ENCODE measurements around the gene TRAF1. TPM values are rescaled to one million over a fixed set of nuclear protein-coding genes. Genes with fewer than 3 reads are reported as not detected.

Gene TRAF1
- total RNA-seq, 1 donor: 0.86 TPM

DNA sequence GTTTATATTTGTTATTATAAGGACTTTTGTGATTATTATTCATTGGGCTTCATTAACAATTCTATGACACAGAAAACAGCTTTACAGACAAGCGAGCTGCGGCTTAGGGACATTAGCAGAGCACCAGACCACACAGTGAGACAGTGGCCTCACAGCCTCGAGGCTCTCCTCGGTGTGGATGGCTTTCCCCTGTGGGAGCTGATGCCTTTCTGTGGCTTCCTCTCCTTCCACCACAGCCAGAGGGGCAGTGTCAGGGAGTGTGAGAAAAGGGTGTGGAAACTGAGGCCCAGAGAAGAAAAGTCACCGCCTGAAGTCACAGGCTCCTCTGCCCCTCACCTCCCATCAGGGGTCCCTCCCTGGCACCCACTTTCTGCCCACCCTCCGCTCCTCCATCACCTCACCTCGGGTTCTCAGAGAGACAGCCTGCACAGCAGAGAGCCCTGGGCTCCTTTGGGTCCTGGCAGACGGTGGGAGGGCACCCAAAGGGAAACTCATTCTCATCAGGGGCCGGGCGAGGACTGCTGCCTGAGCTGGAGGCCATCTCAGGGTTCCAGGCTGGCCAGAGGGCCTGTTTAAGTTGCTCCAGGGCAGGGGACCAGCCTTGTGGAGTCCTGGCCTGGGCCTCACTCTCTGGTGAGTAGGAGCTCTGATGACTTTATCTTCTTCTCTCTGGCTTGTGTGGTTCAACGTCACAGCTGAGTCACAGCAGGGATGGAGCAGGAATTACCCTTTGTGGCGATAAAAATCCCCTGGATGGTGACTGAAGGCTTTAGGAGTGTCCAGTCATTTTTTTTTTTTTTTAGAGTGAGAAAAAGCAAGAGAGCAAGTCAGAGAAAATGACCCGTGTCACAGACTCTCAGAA lies 830 bp downstream of the TRAF1 start:
- DNase-seq (ENCODE audit: low read depth): peak; percentile 78
- no peak overlapping the region for H3K4me3 ChIP-seq (ENCODE audit: low read depth, low read length)
- TF ChIP-seq CTCF (IDR thresholded peaks at IDR 0.05; ENCODE audit: insufficient read depth, low read depth, low read length): no peak

DNA sequence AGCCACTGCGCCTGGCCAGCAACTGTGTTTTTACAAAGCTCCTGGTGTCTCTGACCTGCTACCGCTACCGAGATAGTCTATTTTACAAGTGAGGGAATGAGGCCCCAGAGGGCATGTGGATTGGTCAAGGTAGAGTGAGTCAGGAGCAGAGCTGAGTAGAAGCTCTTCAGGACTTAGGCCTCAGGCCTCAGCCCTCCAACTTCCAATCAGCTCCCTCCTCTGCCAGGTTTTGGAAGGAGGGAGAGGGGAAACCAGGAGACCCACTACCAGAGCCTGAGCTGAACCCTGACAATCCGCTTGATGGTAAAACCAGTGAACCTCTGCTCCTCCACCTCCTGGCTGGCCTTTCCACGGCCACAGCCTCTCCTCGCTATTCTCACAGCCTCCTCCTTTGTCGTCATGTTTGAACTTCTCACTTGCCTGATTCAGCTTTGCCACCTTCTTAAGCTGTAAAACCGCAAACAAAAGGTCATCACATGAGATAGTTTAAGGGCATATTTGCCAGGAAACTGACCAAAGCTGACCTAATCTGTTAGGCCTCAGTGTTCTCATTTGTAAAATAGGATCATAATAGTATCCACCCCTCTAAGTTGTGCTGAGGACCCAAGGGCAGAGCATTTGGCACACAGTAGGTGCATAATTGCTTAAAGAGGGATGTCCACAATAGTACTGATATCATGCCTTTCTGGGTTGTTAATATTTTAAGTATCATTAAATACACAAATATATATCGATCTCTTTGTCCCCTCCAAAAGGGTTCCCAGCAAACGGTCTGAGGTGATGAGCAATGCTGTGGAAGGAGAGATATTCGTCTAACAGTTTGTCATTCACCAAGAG lies 1.7 kb downstream of the TRAF1 start:
- no peak for DNase-seq (ENCODE audit: low read depth)
- no peak overlapping the region for H3K4me3 ChIP-seq (ENCODE audit: low read depth, low read length)
- TF ChIP-seq CTCF (IDR thresholded peaks at IDR 0.05; ENCODE audit: insufficient read depth, low read depth, low read length): no peak

GRCh38 chr9:120923620-120924328 lies 2.8 kb downstream of the TRAF1 start:
- no peak overlapping the region for H3K4me3 ChIP-seq (ENCODE audit: low read depth, low read length)
- no peak for DNase-seq (ENCODE audit: low read depth)
- no peak for TF ChIP-seq CTCF (IDR thresholded peaks at IDR 0.05; ENCODE audit: insufficient read depth, low read depth, low read length)

- no peak for TF ChIP-seq CTCF (IDR thresholded peaks at IDR 0.05; ENCODE audit: insufficient read depth, low read depth, low read length)
- DNase-seq (ENCODE audit: low read depth): no peak
- H3K4me3 ChIP-seq (ENCODE audit: low read depth, low read length): no peak overlapping the region
Observed at GRCh38 chr9:120922404-120923195, 4.0 kb downstream of the TRAF1 start.

DNA sequence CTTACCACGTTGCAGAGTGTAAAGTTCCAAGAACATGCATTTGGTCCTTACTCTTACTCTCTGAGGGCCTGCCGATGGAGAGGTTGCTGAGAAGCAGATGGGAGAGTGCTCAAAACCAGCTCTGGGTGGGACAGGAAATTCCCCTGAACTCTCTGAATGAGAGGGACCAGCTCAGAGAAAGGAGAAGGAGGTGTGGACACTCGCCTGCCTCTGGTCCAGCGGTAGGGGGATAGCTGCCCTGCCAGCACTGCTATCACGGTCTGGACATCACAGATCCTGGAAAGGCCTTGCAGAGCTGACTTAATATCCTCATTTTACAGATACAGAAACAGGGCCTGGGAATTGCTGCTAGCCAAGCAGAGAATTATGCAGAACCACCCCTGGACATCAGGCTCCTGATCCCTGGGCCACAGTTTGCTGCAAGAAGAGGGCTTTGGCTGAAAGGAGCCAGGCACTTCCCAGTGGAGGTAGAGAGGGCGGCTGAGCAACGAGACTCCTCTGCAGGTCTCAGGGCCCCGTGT lies 4.9 kb downstream of the TRAF1 start:
- peak; percentile 10 for TF ChIP-seq CTCF (IDR thresholded peaks at IDR 0.05; ENCODE audit: insufficient read depth, low read depth, low read length)
- no peak overlapping the region for H3K4me3 ChIP-seq (ENCODE audit: low read depth, low read length)
- no peak for DNase-seq (ENCODE audit: low read depth)

DNA sequence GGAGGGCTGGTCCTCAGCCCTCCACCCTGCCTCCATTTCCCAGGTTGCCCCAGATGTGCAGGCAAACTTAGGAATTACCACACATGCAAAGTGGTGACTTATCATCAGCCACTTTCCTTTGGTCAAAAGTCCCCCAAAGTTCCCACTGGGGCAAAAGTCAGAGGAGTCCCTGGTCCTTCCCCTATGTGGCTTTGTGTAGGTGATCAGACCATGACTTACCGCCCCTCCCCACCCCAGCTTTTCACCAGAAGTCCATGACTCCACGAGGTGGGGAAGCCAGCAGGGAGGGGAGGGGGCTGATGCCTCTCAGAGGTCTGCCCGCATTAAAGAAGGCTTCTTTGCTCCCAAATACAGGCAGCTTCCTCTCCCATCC lies 5.8 kb downstream of the TRAF1 start:
- no peak for DNase-seq (ENCODE audit: low read depth)
- no peak for TF ChIP-seq CTCF (IDR thresholded peaks at IDR 0.05; ENCODE audit: insufficient read depth, low read depth, low read length)
- no peak overlapping the region for H3K4me3 ChIP-seq (ENCODE audit: low read depth, low read length)
